Limb (tissue), 2 donors: Measurements from ENCODE around the gene SLC22A17.

ENCODE experiments used
- DNase-seq, 2 donors: peaks; one replicate each; pipeline ENCODE4 v3.0.0-alpha.2; 2016; ENCODE audit errors: extremely low spot score in 2 of 2

Gene SLC22A17

DNA sequence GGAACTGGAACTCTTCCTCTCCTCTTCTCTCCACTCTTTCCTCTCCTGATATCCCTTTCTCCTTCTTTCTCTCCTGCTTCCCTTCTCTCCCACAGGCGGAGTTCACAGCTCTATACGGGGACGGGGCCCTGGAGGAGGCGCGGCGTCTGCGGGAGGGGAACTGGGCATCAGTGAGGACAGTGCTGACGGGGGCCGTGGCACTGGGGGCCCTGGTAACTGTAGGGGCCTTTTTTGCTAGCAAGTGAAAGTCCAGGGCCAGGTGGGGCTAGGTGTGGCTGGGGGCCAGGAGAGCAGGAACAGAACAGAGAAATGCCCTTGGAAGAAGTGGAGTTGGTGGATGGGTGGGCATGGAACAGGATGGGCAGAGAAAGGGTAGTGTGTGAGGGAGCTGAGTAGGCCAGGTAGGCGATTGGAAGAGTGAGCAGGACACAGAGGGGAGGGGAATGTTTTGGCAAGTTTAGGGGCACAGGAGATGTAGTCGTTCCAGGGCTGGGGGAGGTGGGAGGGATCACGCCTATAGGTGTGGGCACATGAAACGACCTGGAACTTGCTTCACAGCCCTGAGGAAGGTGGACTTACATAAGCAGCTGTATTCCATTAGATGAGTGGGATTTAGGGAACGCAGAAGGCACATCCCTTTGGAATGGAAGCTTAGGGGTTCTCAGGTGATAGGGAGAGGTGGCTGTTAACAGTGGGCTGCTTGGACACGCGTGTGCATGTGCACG is 43.8 kb downstream of the SLC22A17 start:
- DNase-seq, result no peak

GRCh38 chr14:23307687-23308644 is 44.7 kb downstream of the SLC22A17 start:
- no peak for DNase-seq

GRCh38 chr14:23307146-23307530 is 45.5 kb downstream of the SLC22A17 start:
- no peak for DNase-seq

DNA sequence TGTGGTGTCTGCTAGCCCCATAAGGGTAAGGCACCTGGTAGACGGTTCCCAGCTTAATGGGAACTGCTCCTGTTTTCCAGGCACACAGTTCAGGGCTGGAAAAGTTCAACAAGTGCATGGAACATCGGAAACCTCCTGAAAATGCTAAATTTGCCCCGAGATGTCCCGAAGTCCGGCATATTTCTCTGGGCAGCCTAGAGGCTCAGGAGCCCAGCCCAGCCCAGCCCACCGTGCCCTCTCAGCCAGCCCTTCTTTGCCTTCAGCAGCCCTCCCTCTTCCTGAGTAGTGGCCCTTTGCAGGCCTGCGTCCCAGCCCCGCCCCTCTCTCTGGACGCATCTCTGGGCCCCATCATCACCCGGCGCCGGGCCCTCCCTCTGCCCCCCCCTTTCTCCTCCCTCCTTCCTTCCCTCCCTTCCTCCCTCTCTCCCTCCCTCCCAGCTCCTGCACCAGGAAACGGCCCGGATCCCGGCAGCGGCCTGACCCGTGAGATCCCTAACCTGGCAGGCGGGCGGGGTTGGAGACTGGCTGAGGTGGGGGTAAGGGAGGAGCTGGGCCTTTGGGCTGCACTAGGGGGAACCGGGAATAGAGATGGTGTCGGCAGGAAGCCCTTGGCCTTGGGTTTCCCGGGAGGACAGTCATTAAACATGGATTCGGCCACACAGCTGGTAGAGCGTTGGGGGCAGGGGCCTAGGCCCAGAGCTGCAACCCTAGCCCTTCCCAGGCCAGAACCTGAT is 46.1 kb downstream of the SLC22A17 start, which contains the start of gene BCL2L2:
Gene BCL2L2, plus strand, starts transcription at position 422 of the 734 bp plus-strand sequence. CDS start 935 bp downstream, outside the sequence.
- peak; percentile 92 to 95 for DNase-seq

DNA sequence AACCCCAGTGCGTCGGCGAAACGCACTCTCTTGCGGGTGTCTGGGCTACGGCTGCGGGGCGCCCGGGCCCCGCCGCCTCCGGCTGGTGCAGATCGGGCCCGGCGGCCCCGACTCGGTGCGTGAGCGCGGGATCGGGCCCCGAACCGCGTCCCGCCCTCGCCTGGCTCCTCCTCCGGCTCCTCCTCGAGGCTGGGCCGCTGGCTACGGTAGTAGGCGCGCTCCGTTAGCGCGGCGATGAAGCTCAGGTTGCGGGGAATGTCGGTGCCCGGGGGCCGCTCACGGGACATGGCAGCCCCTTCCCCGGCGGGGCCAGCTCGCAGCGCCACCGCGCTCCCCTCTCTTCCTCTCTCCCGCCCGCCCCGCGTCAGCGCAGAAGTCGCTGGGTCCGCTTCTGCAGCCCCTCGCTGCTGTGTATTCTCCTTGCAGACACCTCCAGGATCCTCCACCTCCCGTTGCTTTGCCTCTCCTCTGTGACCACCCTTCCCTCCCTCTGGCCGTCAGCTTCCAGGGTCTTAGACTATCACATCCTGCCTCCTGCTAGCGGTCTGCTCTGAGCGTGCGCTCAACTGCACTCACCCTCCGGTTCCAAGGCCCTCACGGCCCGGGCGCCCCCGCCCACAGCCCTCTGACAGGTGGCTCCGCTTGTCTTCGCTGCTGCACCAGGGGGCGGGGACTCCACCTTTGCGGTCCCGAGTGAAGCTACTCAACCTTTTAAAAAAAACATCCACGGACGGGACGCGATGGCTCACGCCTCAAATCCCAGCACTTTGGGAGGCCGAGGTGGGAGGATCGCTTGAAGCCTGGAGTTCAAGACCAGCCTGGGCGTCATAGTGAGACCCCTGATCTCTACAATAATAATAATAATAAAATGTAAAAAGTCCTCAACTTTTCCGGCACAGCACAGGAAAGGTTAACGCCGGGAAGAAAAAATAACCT is 50.1 kb downstream of the SLC22A17 start, which contains the start of gene PPP1R3E:
Gene PPP1R3E, minus strand, starts transcription at position 570 of the 936 bp plus-strand sequence. Its CDS starts 283 bp downstream, at position 287.
- DNase-seq, result peak; percentile 48 to 80

- no peak for DNase-seq
Measured at GRCh38 chr14:23301969-23302289, 50.8 kb downstream of the SLC22A17 start.

DNA sequence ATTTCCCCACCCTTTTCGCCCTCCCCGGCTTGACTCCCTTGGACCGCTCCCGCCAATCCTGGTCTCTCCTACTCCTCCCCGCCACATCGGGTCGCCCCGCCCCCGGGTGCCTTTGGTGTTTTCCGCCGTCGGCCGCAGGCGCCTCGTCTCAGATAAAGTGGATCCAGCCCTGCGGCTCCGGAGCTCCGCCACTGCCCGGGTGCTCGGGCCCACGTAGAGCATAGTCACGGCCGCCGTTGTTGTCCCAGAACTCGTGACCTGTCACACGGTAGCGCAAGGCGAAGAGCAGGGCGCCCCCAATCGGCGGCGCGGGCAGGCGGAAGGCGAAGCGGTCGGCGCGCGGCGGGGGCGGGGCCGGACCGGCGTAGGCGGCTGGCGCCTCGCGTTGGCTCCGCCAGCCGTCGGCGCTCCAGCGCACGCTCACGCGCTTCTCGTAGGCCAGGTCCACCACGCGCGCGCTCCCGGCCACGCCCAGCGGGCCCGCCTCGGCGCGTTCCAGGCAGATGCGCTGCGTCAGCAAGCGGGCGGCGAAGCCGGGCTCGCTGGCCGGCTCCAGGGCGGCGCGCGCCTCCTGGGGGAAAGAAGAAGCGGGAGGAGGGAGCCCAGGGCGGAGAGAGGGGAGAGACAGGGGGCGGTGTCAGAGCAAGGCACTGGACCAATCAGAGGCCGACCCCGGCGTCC is 51.3 kb downstream of the SLC22A17 start:
- DNase-seq, result peak; percentile 99

DNA sequence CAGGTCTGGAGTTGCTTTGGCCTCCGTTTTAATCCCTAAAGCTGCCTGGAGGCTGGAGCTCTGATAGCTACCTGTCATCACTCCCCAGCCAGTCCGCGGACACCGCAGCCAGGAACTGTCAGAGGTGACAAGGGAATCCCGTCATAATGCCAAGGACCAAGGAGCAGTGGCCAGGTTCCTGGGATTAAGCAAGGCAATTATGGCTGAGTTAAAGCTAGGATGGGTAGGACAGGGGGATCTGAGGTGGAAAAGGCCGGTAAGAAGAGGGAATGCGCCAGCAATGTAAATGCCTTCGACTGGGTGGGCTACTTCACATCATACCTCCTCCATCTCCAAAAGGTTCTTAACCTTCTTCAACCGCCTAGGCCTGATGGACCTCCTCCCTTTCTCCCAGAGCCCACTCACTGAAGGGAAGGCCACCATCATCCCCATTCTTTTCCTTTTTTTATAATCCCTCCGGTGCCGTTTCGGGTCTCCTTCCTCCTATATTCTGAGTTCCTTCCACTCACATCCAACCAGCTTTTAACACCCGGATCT is 51.9 kb downstream of the SLC22A17 start:
- no peak for DNase-seq

DNA sequence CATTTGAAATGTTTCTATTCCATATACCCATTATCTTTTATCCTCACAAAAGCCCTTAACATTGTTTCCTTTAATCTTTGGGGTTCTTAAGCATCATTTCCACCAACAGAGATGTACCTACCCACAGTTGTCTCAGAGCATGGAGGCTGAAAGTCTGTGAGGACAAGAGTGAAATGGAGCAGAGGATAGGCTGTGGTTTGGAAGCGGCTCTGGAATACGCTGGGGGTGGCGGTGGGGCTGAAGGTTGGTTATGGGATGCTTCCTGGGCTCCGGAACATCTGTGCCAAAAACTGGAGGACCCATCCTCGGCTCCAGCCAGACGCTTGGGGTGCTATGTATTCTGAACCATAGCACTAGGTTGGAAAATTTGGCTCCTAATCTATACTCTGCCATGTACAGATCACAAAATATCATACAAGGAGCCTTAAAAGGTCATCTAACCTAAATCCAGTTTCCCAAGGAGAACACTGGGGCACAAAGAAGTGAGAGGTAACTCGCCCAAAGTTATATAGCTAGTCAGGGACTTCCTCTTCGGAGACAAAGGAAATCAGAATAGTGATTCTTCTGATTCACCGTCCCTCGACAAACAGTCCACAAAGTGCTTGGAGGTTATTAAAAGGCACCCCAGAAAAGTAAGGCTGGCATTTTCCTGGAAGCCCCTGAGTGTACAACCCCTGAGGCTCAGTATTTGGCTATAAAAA is 52.6 kb downstream of the SLC22A17 start:
- no peak for DNase-seq

- DNase-seq, result no peak
Measured at GRCh38 chr14:23299211-23299957, 53.3 kb downstream of the SLC22A17 start.

DNA sequence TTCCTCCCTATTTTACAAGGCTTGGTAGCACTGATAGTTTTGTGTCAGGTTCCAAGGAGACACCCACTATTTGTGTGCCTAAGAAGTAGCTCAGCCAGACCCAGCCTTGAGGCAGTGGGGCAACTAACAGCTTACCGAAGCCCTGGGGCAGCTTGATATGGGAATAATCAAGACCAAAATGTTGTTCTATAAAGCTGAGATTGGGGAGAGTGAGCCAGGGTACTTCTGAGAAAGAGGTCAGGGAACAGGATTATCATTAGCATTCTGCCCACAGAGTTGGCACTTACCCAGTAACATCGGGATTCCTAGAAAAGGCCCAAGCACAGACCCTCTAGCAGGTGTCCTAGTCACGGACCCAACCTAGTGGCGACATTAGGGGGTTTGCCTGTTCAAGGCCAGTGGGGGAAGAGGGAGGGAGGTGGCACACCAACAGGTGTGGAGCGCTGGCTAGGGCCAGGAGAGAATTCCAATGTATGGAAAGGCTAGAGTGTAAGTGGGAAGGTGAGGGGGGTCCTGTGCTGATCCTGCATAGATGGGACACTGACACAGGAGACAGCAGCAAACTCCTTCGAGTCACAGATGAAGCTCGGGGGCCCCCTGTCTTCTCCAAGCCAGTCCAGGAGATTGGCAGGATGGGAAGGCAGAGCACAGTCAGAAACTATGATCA is 54.9 kb downstream of the SLC22A17 start:
- no peak for DNase-seq

- DNase-seq, result no peak
Measured at GRCh38 chr14:23297096-23297495, 55.6 kb downstream of the SLC22A17 start.
